Hepatocyte (in vitro differentiated cells): ENCODE measurements around the gene DNAJC12.

Experiments used
- CTCF ChIP-seq: fragments of 200-600 bp; sonication (generic); IDR thresholded peaks from 2 replicates; pipeline ENCODE4 v1.5.1; 2016; ENCODE audit warnings: antibody characterized with exemption, mild to moderate bottlenecking; ENCODE audit not compliant: poor library complexity
- EZH2phosphoT487 ChIP-seq: fragments of 200-600 bp; sonication (generic); IDR thresholded peaks from one replicate; pipeline ENCODE4 v1.6.1; 2018; ENCODE audit warnings: antibody characterized with exemption, mild to moderate bottlenecking, low read depth, moderate library complexity; ENCODE audit not compliant: unreplicated experiment, severe bottlenecking

GRCh38 chr10:67783606-67784294, 54.2 kb downstream of the DNAJC12 start:
- TF ChIP-seq CTCF = no peak
- TF ChIP-seq EZH2phosphoT487 = no peak
